GM12878 (cell line): ENCODE results near the gene SPATA32. TPM values are rescaled to one million over a fixed set of nuclear protein-coding genes. Genes with fewer than 3 reads are reported as not detected.

Experiments
- ATAC-seq: fragments of 200-7000 bp; cut with Tn5 transposase; 3 replicates; pipeline ENCODE4 v1.9.1; 2020; ENCODE audit warnings: mild to moderate bottlenecking, moderate library complexity
- BruUV-seq: library from RNA; stranded (reverse); fragments of 400-500 nt; replicated peaks from 2 replicates; lab custom pipeline; 2021; lab: Mats Ljungman, UMichigan
- CTCF ChIA-PET: fragments of 300-600 bp; sonication (Branson Sonifier 250); formaldehyde crosslinking; extraction: SDS; loops from one replicate; lab custom pipeline; 2021; ENCODE audit warnings: inconsistent platforms; lab: Yijun Ruan, JAX
- POLR2A ChIA-PET: fragments of 350-600 bp; formaldehyde crosslinking; extraction: SDS; loops from one replicate; lab custom pipeline; 2021; ENCODE audit warnings: inconsistent platforms; lab: Charles Lee
- RAD21 ChIA-PET: fragments of 300-600 bp; sonication (Branson Sonifier 250); formaldehyde crosslinking; loops from one replicate; lab custom pipeline; 2023; ENCODE audit warnings: antibody characterized with exemption; ENCODE audit not compliant: unreplicated experiment; lab: Charles Lee
- SMC1A ChIA-PET: fragments of 300-600 bp; sonication (Branson Sonifier 250); formaldehyde crosslinking; loops from one replicate; lab custom pipeline; 2023; ENCODE audit not compliant: unreplicated experiment, uncharacterized antibody; lab: Charles Lee
- DNase-seq: peaks from one replicate; pipeline ENCODE4 v3.0.0-alpha.2; 2011; ENCODE audit warnings: low read depth, low spot score
- FAIRE-seq: peaks from 3 replicates; lab custom pipeline; 2011; peaks lifted over from hg19 to GRCh38; lab: Jason Lieb, UNC
- H2AFZ ChIP-seq: 2 replicates; pipeline ENCODE4 v1.6.0; 2011; ENCODE audit warnings: low read depth, low read length, control low read depth; ENCODE audit not compliant: control insufficient read depth
- H3K27ac ChIP-seq: 2 replicates; pipeline ENCODE4 v1.5.1; 2011; ENCODE audit warnings: control low read depth; ENCODE audit not compliant: control insufficient read depth, insufficient read depth
- H3K27me3 ChIP-seq, 2 experiments: replicated peaks in 1 of 2; 2 replicates each; pipeline versions ENCODE4 v1.6.0 to v1.6.1; 2011; ENCODE audit warnings: low read length in 1 of 2; ENCODE audit not compliant: control insufficient read depth in 2 of 2, insufficient read depth in 2 of 2
- H3K36me3 ChIP-seq, 2 experiments: 2 replicates each; pipeline ENCODE4 v1.5.1; 2011; ENCODE audit warnings: low read length in 1 of 2; ENCODE audit not compliant: control insufficient read depth in 2 of 2, insufficient read depth in 2 of 2
- H3K4me1 ChIP-seq: 2 replicates; pipeline ENCODE4 v1.6.1; 2011; ENCODE audit warnings: mild to moderate bottlenecking, low read length, moderate library complexity, mixed read lengths; ENCODE audit not compliant: control insufficient read depth, insufficient read depth
- H3K4me2 ChIP-seq: 2 replicates; pipeline ENCODE4 v1.6.0; 2011; ENCODE audit warnings: control low read depth; ENCODE audit not compliant: control insufficient read depth, insufficient read depth
- H3K4me3 ChIP-seq: fragments of 200-600 bp; sonication (generic); 2 replicates; pipeline ENCODE4 v1.5.1; 2016
- H3K79me2 ChIP-seq: 2 replicates; pipeline ENCODE4 v1.6.0; 2011; ENCODE audit warnings: low read length; ENCODE audit not compliant: control insufficient read depth, insufficient read depth
- H3K9ac ChIP-seq: 2 replicates; pipeline ENCODE4 v1.8.0; 2011; ENCODE audit warnings: low read length, control low read depth, mixed read lengths; ENCODE audit not compliant: control insufficient read depth, insufficient read depth
- H3K9me3 ChIP-seq: replicated peaks from 3 replicates; pipeline ENCODE4 v1.5.1; 2011; ENCODE audit warnings: mild to moderate bottlenecking, low read length; ENCODE audit not compliant: control insufficient read depth, insufficient read depth
- H4K20me1 ChIP-seq: 2 replicates; pipeline ENCODE4 v1.6.0; 2011; ENCODE audit not compliant: control insufficient read depth, insufficient read depth
- HDAC2 ChIP-seq: fragments of 200-600 bp; sonication (generic); IDR thresholded peaks from 2 replicates; pipeline ENCODE4 v1.6.1; 2017
- NFIC ChIP-seq: IDR thresholded peaks from 2 replicates; pipeline ENCODE4 v1.6.1; 2012; ENCODE audit warnings: low read depth, mild to moderate bottlenecking, inconsistent platforms, low read length, moderate library complexity
- RAD21 ChIP-seq: IDR thresholded peaks from 2 replicates; pipeline ENCODE4 v1.6.1; 2011; ENCODE audit warnings: mild to moderate bottlenecking, low read depth, low read length, moderate library complexity; ENCODE audit not compliant: insufficient read depth
- SMC3 ChIP-seq: IDR thresholded peaks from 2 replicates; pipeline ENCODE4 v1.6.1; 2011; ENCODE audit warnings: low read length, improper control_type of control experiment, borderline replicate concordance
- YBX1 ChIP-seq: fragments of 450-650 bp; IDR thresholded peaks from 2 replicates; pipeline ENCODE4 v1.6.1; 2016; ENCODE audit warnings: antibody characterized with exemption
- ZNF384 ChIP-seq: IDR thresholded peaks from 2 replicates; pipeline ENCODE4 v1.6.1; 2012; ENCODE audit warnings: low read depth, mild to moderate bottlenecking, low read length, improper control_type of control experiment, borderline replicate concordance
- WGBS: methylation state at CpG from one replicate; pipeline ENCODE4 v1.1.6; 2016; ENCODE audit warnings: low lambda C conversion rate; ENCODE audit not compliant: insufficient replicate concordance, insufficient coverage; ENCODE audit errors: missing lambda C conversion rate; 5-methylcytosine and 5-hydroxymethylcytosine counted together
- in situ Hi-C: fragments of 300-500 bp; cut with MboI; formaldehyde crosslinking; loops from 9 replicates; pipeline ENCODE4 v1.14.3; 2018; ENCODE audit warnings: mixed read lengths
- intact Hi-C: fragments of 100-400 bp; cut with micrococcal nuclease; formaldehyde crosslinking; loops from one replicate; pipeline ENCODE4 v1.14.2; 2022; ENCODE audit not compliant: unreplicated experiment
- polyA plus RNA-seq, 11 experiments: library from polyadenylated mRNA; depleted of rRNA in 4 of 11; unstranded in 6 of 11; stranded (reverse) in 5 of 11; fragments of >200 nt; fragmentation: Nextera tagmentation in 4 of 11; fragmentation: Illumina TruSeq in 1 of 11; extraction: Ambion mirVana in 4 of 11; extraction: Trizol in 1 of 11; gene quantifications; 1 replicate in 1 of 11; 2 replicates in 10 of 11; pipeline versions ENCODE4 v1.2.1 to v1.2.3, GENCODE V29; 2011 to 2016; ENCODE audit warnings: inconsistent platforms in 2 of 11, missing spikeins in 2 of 11, low read depth in 1 of 11
- total RNA-seq, 4 experiments: library from RNA; depleted of rRNA in 3 of 4; stranded (reverse); fragments of >200 nt in 3 of 4; fragmentation: Illumina TruSeq in 1 of 4; extraction: Trizol in 1 of 4; gene quantifications; 2 replicates each; pipeline versions ENCODE4 v1.2.1 to v1.2.3, GENCODE V29; 2013 to 2021
- TF ChIP-seq, protein P1 (sequence below), 3 experiments: IDR thresholded peaks in 2 of 3; conservative IDR thresholded peaks in 1 of 3; 2 replicates each; pipeline ENCODE4 v1.5.1; 2011; ENCODE audit warnings: low read depth in 3 of 3, low read length in 3 of 3, mild to moderate bottlenecking in 3 of 3, control low read depth in 2 of 3, moderate library complexity in 2 of 3, inconsistent platforms in 1 of 3, mixed read lengths in 1 of 3; ENCODE audit not compliant: control insufficient read depth in 2 of 3, insufficient read depth in 1 of 3; ENCODE audit errors: extremely low read depth in 1 of 3

Gene SPATA32
- total and polyA plus RNA-seq, 10 of the 15 experiments (the other 5 are each of a cell fraction or from before 2014, with no cell fraction given), result 0.03 to 0.35 (median 0.11) TPM; not detected in 3

DNA sequence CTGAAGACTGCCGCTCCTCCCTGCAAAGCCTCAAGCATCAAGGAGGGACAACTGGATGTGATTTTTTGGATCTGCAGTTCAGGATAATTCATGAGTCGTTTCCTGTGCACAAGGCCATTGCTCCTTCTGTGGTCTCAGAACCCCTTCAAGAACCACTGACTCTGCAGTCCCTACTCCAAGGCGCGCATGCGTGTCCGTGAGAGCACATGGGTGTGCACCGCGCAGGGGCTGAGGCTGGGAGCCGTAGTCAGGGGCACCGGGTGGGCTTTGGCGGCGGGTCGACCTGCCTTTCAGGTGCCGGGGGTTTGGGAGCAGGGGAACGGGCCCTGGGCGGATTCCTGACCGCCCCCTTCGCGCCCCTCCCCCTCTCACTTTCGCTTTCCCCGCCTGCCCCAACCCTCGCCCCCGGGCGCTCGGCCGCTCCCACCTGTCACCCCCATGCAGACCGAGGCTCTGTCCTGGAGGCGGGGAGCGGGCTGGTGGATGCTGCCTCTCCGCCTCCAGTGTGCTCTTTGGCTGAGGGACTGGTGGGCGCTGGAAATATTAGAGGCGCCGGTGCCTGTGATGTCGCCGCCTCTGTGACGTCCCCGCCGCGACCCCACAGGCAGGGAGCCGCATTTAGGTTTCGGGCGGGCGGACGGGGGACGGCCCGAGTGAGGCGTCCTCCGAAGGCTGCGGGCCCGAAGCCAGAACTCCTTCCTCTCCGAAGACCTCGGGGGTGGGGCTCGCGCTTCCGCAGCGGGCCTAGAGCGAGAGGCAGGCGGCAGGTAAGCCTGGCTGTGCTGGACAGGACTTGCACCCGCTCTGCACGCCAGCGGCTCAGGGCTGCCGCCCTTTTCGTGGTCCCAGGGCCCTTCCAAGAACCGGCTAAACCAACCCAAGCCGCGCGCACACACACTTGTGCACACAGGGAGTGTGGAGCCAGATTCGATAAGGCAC, at the start of gene SPATA32 (continued):
- TF ChIP-seq, protein P1, sequence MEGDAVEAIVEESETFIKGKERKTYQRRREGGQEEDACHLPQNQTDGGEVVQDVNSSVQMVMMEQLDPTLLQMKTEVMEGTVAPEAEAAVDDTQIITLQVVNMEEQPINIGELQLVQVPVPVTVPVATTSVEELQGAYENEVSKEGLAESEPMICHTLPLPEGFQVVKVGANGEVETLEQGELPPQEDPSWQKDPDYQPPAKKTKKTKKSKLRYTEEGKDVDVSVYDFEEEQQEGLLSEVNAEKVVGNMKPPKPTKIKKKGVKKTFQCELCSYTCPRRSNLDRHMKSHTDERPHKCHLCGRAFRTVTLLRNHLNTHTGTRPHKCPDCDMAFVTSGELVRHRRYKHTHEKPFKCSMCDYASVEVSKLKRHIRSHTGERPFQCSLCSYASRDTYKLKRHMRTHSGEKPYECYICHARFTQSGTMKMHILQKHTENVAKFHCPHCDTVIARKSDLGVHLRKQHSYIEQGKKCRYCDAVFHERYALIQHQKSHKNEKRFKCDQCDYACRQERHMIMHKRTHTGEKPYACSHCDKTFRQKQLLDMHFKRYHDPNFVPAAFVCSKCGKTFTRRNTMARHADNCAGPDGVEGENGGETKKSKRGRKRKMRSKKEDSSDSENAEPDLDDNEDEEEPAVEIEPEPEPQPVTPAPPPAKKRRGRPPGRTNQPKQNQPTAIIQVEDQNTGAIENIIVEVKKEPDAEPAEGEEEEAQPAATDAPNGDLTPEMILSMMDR (IDR thresholded peaks at IDR 0.05 in 2 of 3, conservative IDR thresholded peaks at IDR 0.05 in 1 of 3; ENCODE audit: control insufficient read depth in 2 of 3, extremely low read depth in 1 of 3, insufficient read depth in 1 of 3, low read depth in 3 of 3, low read length in 3 of 3), result no peak
- TF ChIP-seq ZNF384 (no peak), HDAC2 (no peak), YBX1 (no peak)

DNA sequence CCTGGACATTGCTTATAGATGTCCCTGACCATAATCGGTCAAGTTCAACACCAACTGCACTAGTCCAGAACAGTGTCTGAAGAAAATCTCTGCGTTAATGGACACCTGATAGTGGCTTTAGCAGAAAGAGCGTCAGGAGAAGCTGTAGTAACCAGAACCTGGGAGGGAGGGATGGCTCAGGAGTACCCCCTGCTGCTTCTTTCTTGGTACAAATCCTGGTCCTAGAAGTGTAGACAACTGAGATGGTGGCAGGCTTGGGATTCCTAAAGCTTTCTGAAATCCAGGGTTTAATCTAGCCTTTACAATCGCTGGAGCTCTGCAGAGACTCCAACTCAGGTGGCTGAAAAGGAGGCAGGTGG, 49.5 kb upstream of the SPATA32 start:
- peak overlapping the region; percentile 57 for H3K4me3 ChIP-seq
- TF ChIP-seq, protein P1 (IDR thresholded peaks at IDR 0.05 in 2 of 3, conservative IDR thresholded peaks at IDR 0.05 in 1 of 3; ENCODE audit: control insufficient read depth in 2 of 3, extremely low read depth in 1 of 3, insufficient read depth in 1 of 3, low read depth in 3 of 3, low read length in 3 of 3), result peak in 2 of 3 experiments; percentile 10 to 21; a peak in 2 of 6 replicates
- TF ChIP-seq NFIC (no peak), RAD21 (peak; percentile 35), SMC3 (peak; percentile 12; the same call in 1 of the 2 replicates)
- no peaks in the 10 kb centered on the region for H3K27me3 ChIP-seq
- SMC1A ChIA-PET, result interaction anchor here (0.7 to 17.3 kb wide), 24 partner anchors 8 to 95 kb away, joined by 3 to 171 read pairs (median 10); no protein-coding TSS in a partner anchor
- peaks cover 59% of the 10 kb centered on the region for H3K4me1 ChIP-seq
- no peak overlapping the region for H2AFZ ChIP-seq
- DNase-seq (no peak), ATAC-seq (no peak), FAIRE-seq (no peak)
- H3K36me3 ChIP-seq, result peaks cover 4 to 14% of the 10 kb centered on the region in 2 experiments
- POLR2A ChIA-PET, result interaction anchor here (0.5 to 11.6 kb wide), 16 partner anchors 8 to 317 kb away, joined by 3 to 203 read pairs (median 4); partner anchors contain the start of gene FMNL1
- in situ Hi-C loops, result no loop called here
- peaks cover 95% of the 10 kb centered on the region for H3K79me2 ChIP-seq
- peak overlapping the region; percentile 91 for H3K27ac ChIP-seq
- intact Hi-C loops, result no loop called here
- no peaks in the 10 kb centered on the region for H4K20me1 ChIP-seq
- H3K4me2 ChIP-seq, result peak overlapping the region; percentile 80
- WGBS, result 44% methylated on average over 4 of the region's 4 CpGs
- peak overlapping the region; percentile 95 for H3K9ac ChIP-seq
- BruUV-seq, result no TSS peak
- no peaks in the 10 kb centered on the region for H3K9me3 ChIP-seq
- RAD21 ChIA-PET, result interaction anchor here (0.8 to 9.6 kb wide), 21 partner anchors 8 to 92 kb away, joined by 3 to 216 read pairs (median 8); no protein-coding TSS in a partner anchor
- CTCF ChIA-PET, result interaction anchor here (1.0 to 13.2 kb wide), 24 partner anchors 10 to 176 kb away, joined by 3 to 194 read pairs (median 8); partner anchors contain the start of genes ACBD4 and FMNL1
